Mesenchymal stem cell (in vitro differentiated cells and primary cell): ENCODE results near the gene FBXW5.

Experiments used
- DNase-seq: peaks from one replicate; pipeline ENCODE4 v3.0.0-alpha.2; 2013
- H2AFZ ChIP-seq: one replicate; pipeline ENCODE4 v1.6.1; 2013; ENCODE audit warnings: low read depth, mild to moderate bottlenecking, control low read depth, inconsistent platforms, low read length, moderate library complexity
- H2AK5ac ChIP-seq: 2 replicates; pipeline ENCODE4 v1.6.1; 2013; ENCODE audit warnings: low read length, moderate library complexity, mild to moderate bottlenecking, inconsistent platforms; ENCODE audit not compliant: severe bottlenecking
- H2BK120ac ChIP-seq: one replicate; pipeline ENCODE4 v1.6.1; 2013; ENCODE audit warnings: low read depth, mild to moderate bottlenecking, inconsistent platforms, low read length, moderate library complexity
- H2BK12ac ChIP-seq, 2 experiments: one replicate each; pipeline ENCODE4 v1.6.1; 2013; ENCODE audit warnings: inconsistent platforms in 2 of 2, low read length in 2 of 2, mild to moderate bottlenecking in 2 of 2, moderate library complexity in 2 of 2, control low read depth in 1 of 2
- H2BK15ac ChIP-seq: one replicate; pipeline ENCODE4 v1.6.1; 2013; ENCODE audit warnings: mild to moderate bottlenecking, low read depth, inconsistent platforms; ENCODE audit not compliant: poor library complexity, severe bottlenecking
- H2BK5ac ChIP-seq: 2 replicates; pipeline ENCODE4 v1.6.1; 2013; ENCODE audit warnings: low read depth, mild to moderate bottlenecking, low read length, control low read depth, inconsistent platforms; ENCODE audit not compliant: poor library complexity, severe bottlenecking
- H3K14ac ChIP-seq, 2 experiments: one replicate each; pipeline ENCODE4 v1.6.1; 2013; ENCODE audit warnings: inconsistent platforms in 2 of 2, low read length in 2 of 2, control low read depth in 1 of 2, mild to moderate bottlenecking in 1 of 2, moderate library complexity in 1 of 2
- H3K18ac ChIP-seq, 2 experiments: one replicate each; pipeline ENCODE4 v1.6.1; 2013; ENCODE audit warnings: inconsistent platforms in 2 of 2, low read length in 2 of 2, control low read depth in 1 of 2, low read depth in 1 of 2, mild to moderate bottlenecking in 1 of 2
- H3K23ac ChIP-seq, 2 experiments: one replicate each; pipeline ENCODE4 v1.6.1; 2013; ENCODE audit warnings: inconsistent platforms in 2 of 2, low read length in 2 of 2, mild to moderate bottlenecking in 2 of 2, moderate library complexity in 2 of 2, control low read depth in 1 of 2
- H3K27ac ChIP-seq: 2 replicates; pipeline ENCODE4 v1.5.1; 2013; ENCODE audit warnings: mild to moderate bottlenecking, moderate library complexity, low read length, control low read depth, inconsistent platforms; ENCODE audit not compliant: poor library complexity, severe bottlenecking
- H3K27me3 ChIP-seq, 2 experiments: 2 replicates each; pipeline versions ENCODE4 v1.6.1 to v1.7.0; 2013; ENCODE audit warnings: low read length in 2 of 2, mild to moderate bottlenecking in 2 of 2, moderate library complexity in 2 of 2, control low read depth in 1 of 2, inconsistent platforms in 1 of 2; ENCODE audit not compliant: control insufficient read depth in 1 of 2, insufficient read depth in 1 of 2
- H3K36me3 ChIP-seq, 2 experiments: 2 replicates each; pipeline versions ENCODE4 v1.6.1 to v1.7.0; 2013; ENCODE audit warnings: low read length in 2 of 2, control low read depth in 1 of 2, inconsistent platforms in 1 of 2, low read depth in 1 of 2, mild to moderate bottlenecking in 1 of 2; ENCODE audit not compliant: insufficient read depth in 2 of 2, control insufficient read depth in 1 of 2
- H3K4ac ChIP-seq, 2 experiments: one replicate each; pipeline ENCODE4 v1.6.1; 2013; ENCODE audit warnings: inconsistent platforms in 2 of 2, low read length in 2 of 2, mild to moderate bottlenecking in 2 of 2, moderate library complexity in 2 of 2, control low read depth in 1 of 2, low read depth in 1 of 2
- H3K4me1 ChIP-seq: 2 replicates; pipeline ENCODE4 v1.6.1; 2013; ENCODE audit warnings: low read depth, low read length, control low read depth; ENCODE audit not compliant: control insufficient read depth, insufficient read depth
- H3K4me2 ChIP-seq: 2 replicates; pipeline ENCODE4 v1.6.1; 2013; ENCODE audit warnings: low read length, mild to moderate bottlenecking, inconsistent platforms; ENCODE audit not compliant: poor library complexity, severe bottlenecking
- H3K4me3 ChIP-seq, 2 experiments: 2 replicates each; pipeline versions ENCODE4 v1.5.1 to v1.7.0; 2013; ENCODE audit warnings: low read length in 2 of 2, mild to moderate bottlenecking in 2 of 2, control low read depth in 1 of 2, low read depth in 1 of 2; ENCODE audit not compliant: insufficient read depth in 1 of 2
- H3K79me1 ChIP-seq: replicated peaks from 2 replicates; pipeline ENCODE4 v1.6.1; 2013; ENCODE audit warnings: mild to moderate bottlenecking, control low read depth, low read length, inconsistent platforms; ENCODE audit not compliant: poor library complexity, severe bottlenecking
- H3K9ac ChIP-seq: 2 replicates; pipeline ENCODE4 v1.7.0; 2013; ENCODE audit warnings: mild to moderate bottlenecking, low read length, moderate library complexity
- H3K9me3 ChIP-seq: 2 replicates; pipeline ENCODE4 v1.7.0; 2013; ENCODE audit warnings: mild to moderate bottlenecking, low read length; ENCODE audit not compliant: control insufficient read depth
- H4K8ac ChIP-seq: one replicate; pipeline ENCODE4 v1.6.1; 2013; ENCODE audit warnings: inconsistent platforms, mild to moderate bottlenecking, low read length, moderate library complexity
- H4K91ac ChIP-seq: one replicate; pipeline ENCODE4 v1.6.1; 2013; ENCODE audit warnings: mild to moderate bottlenecking, low read length, inconsistent platforms
- whole genome bisulfite sequencing: methylation state at CpG from one replicate; pipeline ENCODE4 v1.1.7; 2013; ENCODE audit warnings: mixed read lengths; 5-methylcytosine and 5-hydroxymethylcytosine counted together

Gene FBXW5

GRCh38 chr9:136972335-136972734 lies 27.8 kb upstream of the FBXW5 start:
- Histone ChIP-seq H3K27ac (no peak overlapping the region), H3K4me2 (no peak overlapping the region), H3K9ac (no peak overlapping the region), H3K23ac (no peak overlapping the region), H3K9me3 (no peaks in the 10 kb centered on the region), H2BK12ac (no peak overlapping the region), H4K91ac (no peak overlapping the region), H2BK5ac (no peak overlapping the region), H2AFZ (no peak overlapping the region), H3K36me3 (no peaks in the 10 kb centered on the region), H4K8ac (no peak overlapping the region), H2AK5ac (no peak overlapping the region), H3K27me3 (peaks cover 0 to 14% of the 10 kb centered on the region in 2 experiments), H3K4me1 (peaks cover 25% of the 10 kb centered on the region), H3K79me1 (no peaks in the 10 kb centered on the region), H2BK15ac (no peak overlapping the region), H3K4ac (no peak overlapping the region), H3K14ac (no peak overlapping the region), H2BK120ac (no peak overlapping the region), H3K4me3 (no peak overlapping the region), H3K18ac (no peak overlapping the region)
- 67% methylated on average over 10 of the region's 11 CpGs for WGBS
- no peak for DNase-seq

- H3K36me3 ChIP-seq: no peaks in the 10 kb centered on the region
- H2BK12ac ChIP-seq: no peak overlapping the region
- no peak overlapping the region for H3K14ac ChIP-seq
- peaks cover 19% of the 10 kb centered on the region for H3K4me1 ChIP-seq
- H3K9me3 ChIP-seq: no peaks in the 10 kb centered on the region
- H3K27ac ChIP-seq: no peak overlapping the region
- no peak overlapping the region for H4K91ac ChIP-seq
- H2BK5ac ChIP-seq: no peak overlapping the region
- no peak overlapping the region for H2BK15ac ChIP-seq
- H2BK120ac ChIP-seq: no peak overlapping the region
- H3K4me3 ChIP-seq: no peak overlapping the region
- H3K4me2 ChIP-seq: no peak overlapping the region
- 76% methylated on average over 14 of the region's 14 CpGs for WGBS
- H2AK5ac ChIP-seq: no peak overlapping the region
- no peak overlapping the region for H3K23ac ChIP-seq
- H2AFZ ChIP-seq: no peak overlapping the region
- no peak overlapping the region for H3K4ac ChIP-seq
- no peak overlapping the region for H3K9ac ChIP-seq
- H3K18ac ChIP-seq: no peak overlapping the region
- H3K79me1 ChIP-seq: no peaks in the 10 kb centered on the region
- peaks cover 0 to 13% of the 10 kb centered on the region in 2 experiments for H3K27me3 ChIP-seq
- DNase-seq: no peak
- no peak overlapping the region for H4K8ac ChIP-seq
Observed at GRCh38 chr9:136971746-136972145, 27.2 kb upstream of the FBXW5 start.

- H3K14ac ChIP-seq: no peak overlapping the region
- H2AK5ac ChIP-seq: no peak overlapping the region
- no peaks in the 10 kb centered on the region for H3K79me1 ChIP-seq
- no peak overlapping the region for H3K9ac ChIP-seq
- H2BK12ac ChIP-seq: no peak overlapping the region
- WGBS: 92% methylated on average over 10 of the region's 11 CpGs
- H3K18ac ChIP-seq: no peak overlapping the region
- no peak overlapping the region for H2BK5ac ChIP-seq
- peaks cover 0 to 22% of the 10 kb centered on the region in 2 experiments for H3K27me3 ChIP-seq
- H3K36me3 ChIP-seq: no peaks in the 10 kb centered on the region
- H3K27ac ChIP-seq: no peak overlapping the region
- no peak overlapping the region for H3K23ac ChIP-seq
- peaks cover 11% of the 10 kb centered on the region for H3K4me1 ChIP-seq
- H3K4ac ChIP-seq: no peak overlapping the region
- no peak overlapping the region for H4K91ac ChIP-seq
- no peak overlapping the region for H4K8ac ChIP-seq
- no peak overlapping the region for H3K4me3 ChIP-seq
- no peak overlapping the region for H3K4me2 ChIP-seq
- no peak overlapping the region for H2AFZ ChIP-seq
- H2BK15ac ChIP-seq: no peak overlapping the region
- no peak overlapping the region for H2BK120ac ChIP-seq
- no peaks in the 10 kb centered on the region for H3K9me3 ChIP-seq
- no peak for DNase-seq
Observed at GRCh38 chr9:136970361-136970760, 25.8 kb upstream of the FBXW5 start.

- H3K23ac ChIP-seq: no peak overlapping the region
- no peak overlapping the region for H3K4me2 ChIP-seq
- H3K9ac ChIP-seq: no peak overlapping the region
- no peak overlapping the region for H2BK12ac ChIP-seq
- no peak overlapping the region for H3K27ac ChIP-seq
- H2AFZ ChIP-seq: no peak overlapping the region
- H3K27me3 ChIP-seq: peaks cover 0 to 17% of the 10 kb centered on the region in 2 experiments
- H4K91ac ChIP-seq: no peak overlapping the region
- no peaks in the 10 kb centered on the region for H3K9me3 ChIP-seq
- H3K79me1 ChIP-seq: no peaks in the 10 kb centered on the region
- WGBS: 70% methylated on average over 4 of the region's 5 CpGs
- no peak overlapping the region for H3K14ac ChIP-seq
- no peak overlapping the region for H2AK5ac ChIP-seq
- H3K18ac ChIP-seq: no peak overlapping the region
- H4K8ac ChIP-seq: no peak overlapping the region
- H3K4ac ChIP-seq: no peak overlapping the region
- no peak overlapping the region for H3K4me3 ChIP-seq
- H3K36me3 ChIP-seq: no peaks in the 10 kb centered on the region
- H2BK120ac ChIP-seq: no peak overlapping the region
- H2BK15ac ChIP-seq: no peak overlapping the region
- H3K4me1 ChIP-seq: peaks cover 5% of the 10 kb centered on the region
- DNase-seq: no peak
- no peak overlapping the region for H2BK5ac ChIP-seq
Observed at GRCh38 chr9:136969774-136970173, 25.2 kb upstream of the FBXW5 start.
